WTC11 (cell line): ENCODE data around the gene ANKRD9. TPM values are rescaled to one million over a fixed set of nuclear protein-coding genes. Genes with fewer than 3 reads are reported as not detected.

Experiments used
- ATAC-seq: fragments of 200-7000 bp; cut with Tn5 transposase; 2 replicates; pipeline ENCODE4 v1.10.0; 2021; ENCODE audit warnings: mild to moderate bottlenecking, moderate library complexity
- CTCF ChIA-PET: fragments of 300-600 bp; sonication (Branson Sonifier 250); formaldehyde crosslinking; loops from one replicate; lab custom pipeline; 2021; ENCODE audit warnings: antibody characterized with exemption; lab: Charles Lee
- POLR2A ChIA-PET: fragments of 350-600 bp; sonication (Branson Sonifier 250); formaldehyde crosslinking; loops from one replicate; lab custom pipeline; 2021; ENCODE audit warnings: antibody characterized with exemption; lab: Charles Lee
- DNase-seq: peaks from one replicate; pipeline ENCODE4 v3.0.0; 2021; ENCODE audit warnings: low spot score
- H3K27ac Mint-ChIP-seq: 2 replicates; pipeline ENCODE4 v1.8.0; 2021; ENCODE audit warnings: mixed read lengths
- H3K27me3 Mint-ChIP-seq: 2 replicates; pipeline ENCODE4 v1.8.0; 2021; ENCODE audit warnings: low read depth, mild to moderate bottlenecking, moderate library complexity, mixed read lengths
- H3K36me3 Mint-ChIP-seq: 2 replicates; pipeline ENCODE4 v1.8.0; 2021; ENCODE audit warnings: mixed read lengths
- H3K4me1 Mint-ChIP-seq: 2 replicates; pipeline ENCODE4 v1.8.0; 2022; ENCODE audit warnings: mixed read lengths
- H3K4me3 Mint-ChIP-seq: 2 replicates; pipeline ENCODE4 v1.8.0; 2021; ENCODE audit warnings: mild to moderate bottlenecking, moderate library complexity, mixed read lengths
- H3K9me3 Mint-ChIP-seq: 2 replicates; pipeline ENCODE4 v1.8.0; 2021; ENCODE audit warnings: mixed read lengths
- ATF1 ChIP-seq: sonication (generic); formaldehyde crosslinking; IDR thresholded peaks from 2 replicates; pipeline ENCODE4 v1.8.1; 2023; ENCODE audit warnings: mild to moderate bottlenecking, moderate library complexity, missing genetic modification reagents
- CREM ChIP-seq: sonication (generic); formaldehyde crosslinking; IDR thresholded peaks from 2 replicates; pipeline ENCODE4 v1.8.1; 2022; ENCODE audit warnings: mild to moderate bottlenecking, missing genetic modification reagents, moderate library complexity
- E2F5 ChIP-seq: sonication (generic); formaldehyde crosslinking; IDR thresholded peaks from 2 replicates; pipeline ENCODE4 v1.8.1; 2022; ENCODE audit warnings: mild to moderate bottlenecking, moderate library complexity, missing genetic modification reagents
- HMGA2 ChIP-seq: fragments of 250-450 bp; sonication (Bioruptor Pico); IDR thresholded peaks from 2 replicates; pipeline ENCODE4 v1.4.0; 2021; ENCODE audit warnings: mild to moderate bottlenecking, moderate library complexity
- JUN ChIP-seq: sonication (generic); formaldehyde crosslinking; IDR thresholded peaks from 2 replicates; pipeline ENCODE4 v1.8.0; 2023; ENCODE audit warnings: mild to moderate bottlenecking, missing genetic modification reagents
- MXD4 ChIP-seq: fragments of 250-450 bp; sonication (Bioruptor Pico); IDR thresholded peaks from 2 replicates; pipeline ENCODE4 v1.8.0; 2021; ENCODE audit warnings: mild to moderate bottlenecking, moderate library complexity, borderline replicate concordance
- MYBL2 ChIP-seq: sonication (generic); formaldehyde crosslinking; IDR thresholded peaks from 2 replicates; pipeline ENCODE4 v1.8.1; 2023; ENCODE audit warnings: mild to moderate bottlenecking, moderate library complexity, missing genetic modification reagents
- NFYB ChIP-seq: sonication (generic); formaldehyde crosslinking; conservative IDR thresholded peaks from 2 replicates; pipeline ENCODE4 v1.8.0; 2022; ENCODE audit warnings: low read depth, missing genetic modification reagents
- NR3C1 ChIP-seq: sonication (generic); formaldehyde crosslinking; conservative IDR thresholded peaks from 2 replicates; pipeline ENCODE4 v1.8.1; 2023; ENCODE audit warnings: low read depth, mild to moderate bottlenecking, missing genetic modification reagents
- OVOL2 ChIP-seq: fragments of 250-450 bp; sonication (Bioruptor Pico); IDR thresholded peaks from 2 replicates; pipeline ENCODE4 v1.9.0; 2021; ENCODE audit warnings: mild to moderate bottlenecking, borderline replicate concordance
- SMAD4 ChIP-seq: sonication (generic); formaldehyde crosslinking; IDR thresholded peaks from 2 replicates; pipeline ENCODE4 v1.8.0; 2022; ENCODE audit warnings: mild to moderate bottlenecking, missing genetic modification reagents
- SP1 ChIP-seq: sonication (generic); formaldehyde crosslinking; conservative IDR thresholded peaks from 2 replicates; pipeline ENCODE4 v1.8.1; 2022; ENCODE audit warnings: missing genetic modification reagents
- TP53 ChIP-seq: sonication (generic); formaldehyde crosslinking; IDR thresholded peaks from 2 replicates; pipeline ENCODE4 v1.8.1; 2023; ENCODE audit warnings: mild to moderate bottlenecking, missing genetic modification reagents
- ZBTB21 ChIP-seq: sonication (generic); formaldehyde crosslinking; IDR thresholded peaks from 2 replicates; pipeline ENCODE4 v1.8.1; 2023; ENCODE audit warnings: mild to moderate bottlenecking, missing genetic modification reagents, borderline replicate concordance
- ZNF121 ChIP-seq: sonication (generic); formaldehyde crosslinking; IDR thresholded peaks from 2 replicates; pipeline ENCODE4 v1.8.0; 2023; ENCODE audit warnings: missing genetic modification reagents
- ZNF232 ChIP-seq: sonication (generic); formaldehyde crosslinking; IDR thresholded peaks from 2 replicates; pipeline ENCODE4 v1.8.0; 2022; ENCODE audit warnings: mild to moderate bottlenecking, missing genetic modification reagents
- ZNF317 ChIP-seq: sonication (generic); formaldehyde crosslinking; IDR thresholded peaks from 2 replicates; pipeline ENCODE4 v1.8.1; 2023; ENCODE audit warnings: low read depth, mild to moderate bottlenecking, moderate library complexity, missing genetic modification reagents, borderline replicate concordance
- ZNF416 ChIP-seq: fragments of 250-450 bp; sonication (Bioruptor Pico); IDR thresholded peaks from 2 replicates; pipeline ENCODE4 v1.9.0; 2021; ENCODE audit warnings: mild to moderate bottlenecking, inconsistent platforms
- total RNA-seq: library from RNA; stranded (reverse); gene quantifications from 3 replicates; pipeline ENCODE4 v1.2.3, GENCODE V29; 2021
- TF ChIP-seq, protein P1 (sequence below): sonication (generic); formaldehyde crosslinking; IDR thresholded peaks from 2 replicates; pipeline ENCODE4 v1.8.0; 2023; ENCODE audit warnings: mild to moderate bottlenecking, missing genetic modification reagents
- TF ChIP-seq, protein P2 (sequence below): sonication (generic); formaldehyde crosslinking; IDR thresholded peaks from 2 replicates; pipeline ENCODE4 v1.8.1; 2023; ENCODE audit warnings: mild to moderate bottlenecking, moderate library complexity, missing genetic modification reagents

ANKRD9 gene
- total RNA-seq, 1 experiment from 2014 or later, result 63.8 TPM

DNA sequence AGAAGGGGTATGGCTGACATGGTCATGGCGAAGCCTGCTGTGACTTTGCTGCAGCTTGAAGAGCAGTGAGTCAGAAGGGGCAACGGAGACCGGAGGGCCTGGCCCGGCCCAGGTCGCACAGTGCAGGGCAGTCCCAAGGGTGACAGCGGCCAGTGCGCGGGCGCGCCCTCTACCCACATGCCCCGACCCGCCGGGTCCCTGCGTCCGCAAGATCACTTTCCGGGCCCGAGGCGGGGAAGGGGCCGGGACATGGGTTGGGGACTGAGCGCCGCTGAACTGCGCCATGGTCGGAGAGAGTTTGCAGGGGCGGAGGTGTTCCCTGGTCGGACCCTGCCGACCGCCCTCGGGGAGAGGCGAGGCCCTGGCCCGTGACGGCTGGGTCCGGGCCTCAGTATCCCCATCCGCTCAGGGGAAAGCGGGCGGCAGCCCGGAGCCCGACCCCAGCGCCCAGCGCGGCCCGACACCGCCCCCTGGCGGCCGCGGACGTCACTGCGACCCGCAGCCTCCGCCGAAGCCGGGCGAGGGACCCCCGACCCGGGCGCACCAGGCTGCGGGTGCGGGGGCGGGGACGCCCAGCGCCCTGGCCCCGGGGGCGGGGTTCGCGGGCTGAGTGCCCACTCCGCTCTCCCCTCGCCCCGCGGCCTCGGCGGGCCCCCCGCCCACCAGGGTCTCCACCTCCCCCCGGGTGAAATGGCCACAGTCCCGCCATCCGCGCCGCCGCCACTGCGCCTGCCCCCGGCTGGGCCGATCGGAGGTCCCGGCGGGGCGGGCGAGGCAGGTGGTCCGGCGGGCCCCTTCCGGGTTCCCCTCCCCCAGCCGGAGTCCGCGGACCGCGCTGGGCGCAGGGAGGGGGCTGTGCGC, 7.2 kb upstream of the ANKRD9 start (continued):
- TF ChIP-seq SP1 (CRISPR knock-in tag), result peak; percentile 62; the same call in 1 of the 2 replicates
- no peak for TF ChIP-seq ZNF317 (CRISPR knock-in tag)
- TF ChIP-seq ZNF121 (CRISPR knock-in tag), result peak; percentile 79; the same call in 1 of the 2 replicates
- TF ChIP-seq NR3C1 (CRISPR knock-in tag), result no peak
- peak; percentile 57; the same call in 1 of the 2 replicates for TF ChIP-seq E2F5 (CRISPR knock-in tag)

DNA sequence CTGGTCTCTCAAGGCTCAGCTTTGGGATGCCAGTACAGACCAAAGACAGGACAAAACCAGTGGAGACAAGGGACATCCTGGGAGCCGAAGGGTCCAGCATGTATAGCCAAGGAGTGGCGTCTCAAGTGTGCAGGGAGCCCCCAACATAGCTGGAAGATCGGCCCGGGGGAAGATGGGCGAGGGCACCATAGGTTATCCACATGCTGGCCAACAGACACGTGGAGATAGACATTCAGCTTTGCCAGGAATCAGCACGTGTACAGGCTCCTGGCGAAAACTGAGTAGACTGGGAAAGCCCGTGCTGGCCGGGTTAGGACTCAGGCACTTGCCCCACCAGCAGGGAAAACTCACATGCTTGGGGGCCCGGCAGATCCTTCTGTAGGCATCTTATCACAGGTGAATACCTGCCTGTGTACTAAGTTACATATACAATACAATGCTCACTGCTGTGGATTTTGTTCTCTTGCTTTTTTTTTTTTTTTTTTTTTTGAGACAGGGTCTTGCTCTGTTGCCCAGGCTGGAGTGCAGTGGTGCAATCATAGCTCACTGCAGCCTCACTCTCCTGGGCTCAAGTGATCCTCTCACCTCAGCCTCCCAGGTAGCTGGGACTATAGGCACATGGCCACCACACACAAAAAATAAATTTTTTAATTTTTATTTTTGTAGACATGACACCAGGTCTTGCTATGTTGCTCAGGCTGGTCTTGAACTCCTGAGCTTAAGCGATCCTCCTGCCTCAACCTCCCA, 5.6 kb upstream of the ANKRD9 start:
- Mint-ChIP-seq H3K4me3 (no peak overlapping the region), H3K4me1 (peaks cover 8% of the 10 kb centered on the region; the same call in 1 of the 2 replicates), H3K27ac (no peak overlapping the region), H3K27me3 (peaks cover 14% of the 10 kb centered on the region), H3K36me3 (no peaks in the 10 kb centered on the region), H3K9me3 (no peaks in the 10 kb centered on the region)
- TF ChIP-seq CREM (CRISPR knock-in tag) (no peak), ZNF416 (no peak), ZNF232 (CRISPR knock-in tag) (no peak)
- TF ChIP-seq, protein P1, sequence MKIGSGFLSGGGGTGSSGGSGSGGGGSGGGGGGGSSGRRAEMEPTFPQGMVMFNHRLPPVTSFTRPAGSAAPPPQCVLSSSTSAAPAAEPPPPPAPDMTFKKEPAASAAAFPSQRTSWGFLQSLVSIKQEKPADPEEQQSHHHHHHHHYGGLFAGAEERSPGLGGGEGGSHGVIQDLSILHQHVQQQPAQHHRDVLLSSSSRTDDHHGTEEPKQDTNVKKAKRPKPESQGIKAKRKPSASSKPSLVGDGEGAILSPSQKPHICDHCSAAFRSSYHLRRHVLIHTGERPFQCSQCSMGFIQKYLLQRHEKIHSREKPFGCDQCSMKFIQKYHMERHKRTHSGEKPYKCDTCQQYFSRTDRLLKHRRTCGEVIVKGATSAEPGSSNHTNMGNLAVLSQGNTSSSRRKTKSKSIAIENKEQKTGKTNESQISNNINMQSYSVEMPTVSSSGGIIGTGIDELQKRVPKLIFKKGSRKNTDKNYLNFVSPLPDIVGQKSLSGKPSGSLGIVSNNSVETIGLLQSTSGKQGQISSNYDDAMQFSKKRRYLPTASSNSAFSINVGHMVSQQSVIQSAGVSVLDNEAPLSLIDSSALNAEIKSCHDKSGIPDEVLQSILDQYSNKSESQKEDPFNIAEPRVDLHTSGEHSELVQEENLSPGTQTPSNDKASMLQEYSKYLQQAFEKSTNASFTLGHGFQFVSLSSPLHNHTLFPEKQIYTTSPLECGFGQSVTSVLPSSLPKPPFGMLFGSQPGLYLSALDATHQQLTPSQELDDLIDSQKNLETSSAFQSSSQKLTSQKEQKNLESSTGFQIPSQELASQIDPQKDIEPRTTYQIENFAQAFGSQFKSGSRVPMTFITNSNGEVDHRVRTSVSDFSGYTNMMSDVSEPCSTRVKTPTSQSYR (CRISPR knock-in tag), result no peak
- ATAC-seq, result no peak
- CTCF ChIA-PET, result interaction anchor here (0.7 to 1.9 kb wide), 5 partner anchors 10 to 198 kb away, joined by 3 to 11 read pairs (median 7); no protein-coding TSS in a partner anchor
- DNase-seq, result no peak
- POLR2A ChIA-PET, result no interaction called here

DNA sequence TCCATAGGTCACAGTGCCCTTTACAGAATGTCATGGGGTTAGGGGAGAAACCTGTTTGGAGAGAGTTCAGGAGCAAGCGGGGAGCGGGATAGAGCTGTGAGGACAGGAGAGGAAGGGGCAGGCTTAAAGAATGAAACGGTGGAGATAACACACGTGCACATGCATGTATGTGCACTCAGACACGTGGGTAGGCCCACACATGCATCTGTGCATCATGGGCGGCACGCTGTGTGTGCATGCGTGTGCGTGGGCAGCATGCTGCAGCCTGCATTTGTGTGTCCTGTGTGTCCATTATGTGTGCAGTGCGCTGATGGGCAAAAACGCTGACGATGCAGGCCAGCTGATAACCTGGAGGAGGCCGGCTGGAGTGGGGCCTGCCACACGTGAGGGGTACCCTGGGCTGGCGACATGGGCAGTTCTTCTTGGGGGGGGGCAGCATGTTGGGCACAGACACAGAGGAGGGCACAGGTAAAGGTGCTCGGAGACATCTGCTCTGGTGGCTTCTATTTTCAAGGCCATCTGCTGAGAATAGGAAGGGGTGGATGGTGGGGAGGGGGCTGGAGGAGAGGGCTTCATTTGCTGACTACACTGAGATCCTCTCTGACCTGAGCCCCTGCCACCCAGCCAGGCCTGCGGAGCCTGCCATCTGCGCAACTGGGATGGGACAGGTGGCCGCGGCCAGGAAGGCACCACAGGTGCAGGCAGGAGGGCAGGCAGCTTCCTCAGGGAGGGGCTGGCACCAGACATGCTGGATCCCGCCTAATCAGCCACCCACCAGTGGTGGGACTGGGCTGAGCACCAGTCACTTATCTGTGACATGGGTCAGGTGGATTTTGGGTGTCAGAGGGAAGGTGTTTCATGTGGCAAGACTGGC, 4.6 kb upstream of the ANKRD9 start:
- POLR2A ChIA-PET, result no interaction called here
- Mint-ChIP-seq H3K9me3 (no peaks in the 10 kb centered on the region), H3K4me3 (no peak overlapping the region)

More for the DNA sequence above, 4.6 kb upstream of the ANKRD9 start:
- ATAC-seq (no peak), DNase-seq (no peak)
- no peaks in the 10 kb centered on the region for H3K36me3 Mint-ChIP-seq
- H3K4me1 Mint-ChIP-seq, result peaks cover 8% of the 10 kb centered on the region; the same call in 1 of the 2 replicates
- H3K27me3 Mint-ChIP-seq, result peaks cover 14% of the 10 kb centered on the region
- CTCF ChIA-PET, result interaction anchor here (1.9 kb wide), 1 partner anchor 197 kb away, joined by 7 read pairs; no protein-coding TSS in a partner anchor
- TF ChIP-seq ATF1 (no peak), SMAD4 (CRISPR knock-in tag) (no peak), TP53 (CRISPR knock-in tag) (no peak), JUN (CRISPR knock-in tag) (no peak), OVOL2 (CRISPR knock-in tag) (no peak), MYBL2 (CRISPR knock-in tag) (no peak), NFYB (CRISPR knock-in tag) (no peak), HMGA2 (CRISPR knock-in tag) (no peak), MXD4 (CRISPR knock-in tag) (no peak), ZBTB21 (CRISPR knock-in tag) (no peak), NR3C1 (CRISPR knock-in tag) (no peak)
- TF ChIP-seq, protein P1 (CRISPR knock-in tag), result no peak
- TF ChIP-seq, protein P2, sequence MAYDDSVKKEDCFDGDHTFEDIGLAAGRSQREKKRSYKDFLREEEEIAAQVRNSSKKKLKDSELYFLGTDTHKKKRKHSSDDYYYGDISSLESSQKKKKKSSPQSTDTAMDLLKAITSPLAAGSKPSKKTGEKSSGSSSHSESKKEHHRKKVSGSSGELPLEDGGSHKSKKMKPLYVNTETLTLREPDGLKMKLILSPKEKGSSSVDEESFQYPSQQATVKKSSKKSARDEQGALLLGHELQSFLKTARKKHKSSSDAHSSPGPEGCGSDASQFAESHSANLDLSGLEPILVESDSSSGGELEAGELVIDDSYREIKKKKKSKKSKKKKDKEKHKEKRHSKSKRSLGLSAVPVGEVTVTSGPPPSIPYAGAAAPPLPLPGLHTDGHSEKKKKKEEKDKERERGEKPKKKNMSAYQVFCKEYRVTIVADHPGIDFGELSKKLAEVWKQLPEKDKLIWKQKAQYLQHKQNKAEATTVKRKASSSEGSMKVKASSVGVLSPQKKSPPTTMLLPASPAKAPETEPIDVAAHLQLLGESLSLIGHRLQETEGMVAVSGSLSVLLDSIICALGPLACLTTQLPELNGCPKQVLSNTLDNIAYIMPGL (CRISPR knock-in tag), result no peak
- H3K27ac Mint-ChIP-seq, result no peak overlapping the region
